Measurements from ENCODE around the gene RPUSD4.
A peak's percentile ranks its signal among the peaks of the same experiment; 100 is the strongest.

The RPUSD4 gene

GRCh38 chr11:126229858-126230540 lies 18.5 kb upstream of the RPUSD4 start:
- peaks cover 14% of the 10 kb centered on the region; the same call in 1 of the 2 replicates for H3K9me3 ChIP-seq (ENCODE audit: control insufficient read depth, insufficient read depth, low read depth, low read length)
- no peaks in the 10 kb centered on the region for H3K27me3 ChIP-seq (ENCODE audit: control insufficient read depth, insufficient read depth, low read length)
- H3K36me3 ChIP-seq (ENCODE audit: control insufficient read depth, insufficient read depth, low read length): peaks cover 20% of the 10 kb centered on the region
- H3K27ac ChIP-seq (ENCODE audit: low read depth, low read length): no peak overlapping the region
- H3K4me1 ChIP-seq (ENCODE audit: control insufficient read depth, insufficient read depth, low read length): no peaks in the 10 kb centered on the region
- H3K4me3 ChIP-seq (ENCODE audit: low read depth, low read length): no peak overlapping the region
- no peak overlapping the region for H3K9ac ChIP-seq (ENCODE audit: low read length)

GRCh38 chr11:126226334-126227084 lies 15.1 kb upstream of the RPUSD4 start:
- Histone ChIP-seq H3K27me3 (ENCODE audit: control insufficient read depth, insufficient read depth, low read length) (no peaks in the 10 kb centered on the region), H3K4me3 (ENCODE audit: low read depth, low read length) (no peak overlapping the region), H3K36me3 (ENCODE audit: control insufficient read depth, insufficient read depth, low read length) (peaks cover 17% of the 10 kb centered on the region), H3K9ac (ENCODE audit: low read length) (no peak overlapping the region), H3K4me1 (ENCODE audit: control insufficient read depth, insufficient read depth, low read length) (no peaks in the 10 kb centered on the region), H3K27ac (ENCODE audit: low read depth, low read length) (no peak overlapping the region), H3K9me3 (ENCODE audit: control insufficient read depth, insufficient read depth, low read depth, low read length) (peaks cover 17% of the 10 kb centered on the region)

GRCh38 chr11:126225295-126225665 lies 13.8 kb upstream of the RPUSD4 start:
- Histone ChIP-seq H3K9me3 (ENCODE audit: control insufficient read depth, insufficient read depth, low read depth, low read length) (peaks cover 17% of the 10 kb centered on the region), H3K36me3 (ENCODE audit: control insufficient read depth, insufficient read depth, low read length) (peaks cover 11% of the 10 kb centered on the region; the same call in 1 of the 2 replicates), H3K4me3 (ENCODE audit: low read depth, low read length) (no peak overlapping the region), H3K4me1 (ENCODE audit: control insufficient read depth, insufficient read depth, low read length) (no peaks in the 10 kb centered on the region), H3K27ac (ENCODE audit: low read depth, low read length) (no peak overlapping the region), H3K9ac (ENCODE audit: low read length) (no peak overlapping the region), H3K27me3 (ENCODE audit: control insufficient read depth, insufficient read depth, low read length) (no peaks in the 10 kb centered on the region)

- no peaks in the 10 kb centered on the region for H3K27me3 ChIP-seq (ENCODE audit: control insufficient read depth, insufficient read depth, low read length)
- H3K9me3 ChIP-seq (ENCODE audit: control insufficient read depth, insufficient read depth, low read depth, low read length): peaks cover 17% of the 10 kb centered on the region
- no peak overlapping the region for H3K27ac ChIP-seq (ENCODE audit: low read depth, low read length)
- H3K9ac ChIP-seq (ENCODE audit: low read length): no peak overlapping the region
- no peak overlapping the region for H3K4me3 ChIP-seq (ENCODE audit: low read depth, low read length)
- peaks cover 7% of the 10 kb centered on the region; the same call in 1 of the 2 replicates for H3K36me3 ChIP-seq (ENCODE audit: control insufficient read depth, insufficient read depth, low read length)
- H3K4me1 ChIP-seq (ENCODE audit: control insufficient read depth, insufficient read depth, low read length): no peaks in the 10 kb centered on the region
Measured at GRCh38 chr11:126224647-126225294, 13.3 kb upstream of the RPUSD4 start.

GRCh38 chr11:126219547-126219946 lies 8.1 kb upstream of the RPUSD4 start:
- Histone ChIP-seq H3K9ac (ENCODE audit: low read length) (no peak overlapping the region), H3K4me3 (ENCODE audit: low read depth, low read length) (no peak overlapping the region), H3K36me3 (ENCODE audit: control insufficient read depth, insufficient read depth, low read length) (no peaks in the 10 kb centered on the region; the same call in 1 of the 2 replicates), H3K27ac (ENCODE audit: low read depth, low read length) (no peak overlapping the region), H3K27me3 (ENCODE audit: control insufficient read depth, insufficient read depth, low read length) (no peaks in the 10 kb centered on the region), H3K4me1 (ENCODE audit: control insufficient read depth, insufficient read depth, low read length) (no peaks in the 10 kb centered on the region), H3K9me3 (ENCODE audit: control insufficient read depth, insufficient read depth, low read depth, low read length) (no peaks in the 10 kb centered on the region)

GRCh38 chr11:126217491-126217890 lies 6.0 kb upstream of the RPUSD4 start:
- H3K4me3 ChIP-seq (ENCODE audit: low read depth, low read length): no peak overlapping the region
- H3K9ac ChIP-seq (ENCODE audit: low read length): no peak overlapping the region
- no peak overlapping the region for H3K27ac ChIP-seq (ENCODE audit: low read depth, low read length)
- peaks cover 6% of the 10 kb centered on the region; the same call in 1 of the 2 replicates for H3K4me1 ChIP-seq (ENCODE audit: control insufficient read depth, insufficient read depth, low read length)
- H3K9me3 ChIP-seq (ENCODE audit: control insufficient read depth, insufficient read depth, low read depth, low read length): no peaks in the 10 kb centered on the region
- H3K36me3 ChIP-seq (ENCODE audit: control insufficient read depth, insufficient read depth, low read length): no peaks in the 10 kb centered on the region; the same call in 1 of the 2 replicates
- no peaks in the 10 kb centered on the region for H3K27me3 ChIP-seq (ENCODE audit: control insufficient read depth, insufficient read depth, low read length)

GRCh38 chr11:126216526-126217305 lies 5.3 kb upstream of the RPUSD4 start:
- H3K27ac ChIP-seq (ENCODE audit: low read depth, low read length): no peak overlapping the region
- no peaks in the 10 kb centered on the region for H3K27me3 ChIP-seq (ENCODE audit: control insufficient read depth, insufficient read depth, low read length)
- H3K9ac ChIP-seq (ENCODE audit: low read length): no peak overlapping the region
- H3K36me3 ChIP-seq (ENCODE audit: control insufficient read depth, insufficient read depth, low read length): no peaks in the 10 kb centered on the region; the same call in 1 of the 2 replicates
- peaks cover 8% of the 10 kb centered on the region; the same call in 1 of the 2 replicates for H3K4me1 ChIP-seq (ENCODE audit: control insufficient read depth, insufficient read depth, low read length)
- H3K4me3 ChIP-seq (ENCODE audit: low read depth, low read length): no peak overlapping the region
- no peaks in the 10 kb centered on the region for H3K9me3 ChIP-seq (ENCODE audit: control insufficient read depth, insufficient read depth, low read depth, low read length)

- Histone ChIP-seq H3K4me1 (ENCODE audit: control insufficient read depth, insufficient read depth, low read length) (peaks cover 15% of the 10 kb centered on the region; the same call in 1 of the 2 replicates), H3K27me3 (ENCODE audit: control insufficient read depth, insufficient read depth, low read length) (no peaks in the 10 kb centered on the region), H3K9ac (ENCODE audit: low read length) (no peak overlapping the region), H3K9me3 (ENCODE audit: control insufficient read depth, insufficient read depth, low read depth, low read length) (no peaks in the 10 kb centered on the region), H3K36me3 (ENCODE audit: control insufficient read depth, insufficient read depth, low read length) (peaks cover 4% of the 10 kb centered on the region; the same call in 1 of the 2 replicates), H3K27ac (ENCODE audit: low read depth, low read length) (no peak overlapping the region), H3K4me3 (ENCODE audit: low read depth, low read length) (no peak overlapping the region)
Measured at GRCh38 chr11:126214841-126215240, 3.4 kb upstream of the RPUSD4 start.

- Histone ChIP-seq H3K9me3 (ENCODE audit: control insufficient read depth, insufficient read depth, low read depth, low read length) (no peaks in the 10 kb centered on the region), H3K36me3 (ENCODE audit: control insufficient read depth, insufficient read depth, low read length) (peaks cover 8% of the 10 kb centered on the region), H3K27me3 (ENCODE audit: control insufficient read depth, insufficient read depth, low read length) (no peaks in the 10 kb centered on the region), H3K4me3 (ENCODE audit: low read depth, low read length) (no peak overlapping the region), H3K27ac (ENCODE audit: low read depth, low read length) (no peak overlapping the region), H3K9ac (ENCODE audit: low read length) (no peak overlapping the region), H3K4me1 (ENCODE audit: control insufficient read depth, insufficient read depth, low read length) (peaks cover 15% of the 10 kb centered on the region; the same call in 1 of the 2 replicates)
Measured at GRCh38 chr11:126214441-126214840, 3.0 kb upstream of the RPUSD4 start.

GRCh38 chr11:126212089-126212660 lies 725 bp upstream of the RPUSD4 start:
- no peaks in the 10 kb centered on the region for H3K27me3 ChIP-seq (ENCODE audit: control insufficient read depth, insufficient read depth, low read length)
- H3K27ac ChIP-seq (ENCODE audit: low read depth, low read length): peak overlapping the region; percentile 35; the same call in 1 of the 2 replicates
- peaks cover 27% of the 10 kb centered on the region for H3K36me3 ChIP-seq (ENCODE audit: control insufficient read depth, insufficient read depth, low read length)
- peak overlapping the region; percentile 87 for H3K9ac ChIP-seq (ENCODE audit: low read length)
- no peaks in the 10 kb centered on the region for H3K9me3 ChIP-seq (ENCODE audit: control insufficient read depth, insufficient read depth, low read depth, low read length)
- H3K4me1 ChIP-seq (ENCODE audit: control insufficient read depth, insufficient read depth, low read length): peaks cover 15% of the 10 kb centered on the region; the same call in 1 of the 2 replicates
- peak overlapping the region; percentile 97 for H3K4me3 ChIP-seq (ENCODE audit: low read depth, low read length)
